ENCODE results near the gene MEI1.
"Not testable (repeated sequence)": the region's sequence is repeated elsewhere in the genome, so short reads cannot be mapped to it uniquely, and the experiment has no call there.

Gene MEI1

GRCh38 chr22:41699264-41700107 lies at the start of gene MEI1:
TSS of gene MEI1 (plus strand) at chr22:41699503. CDS start at chr22:41699539, 36 bp downstream.
- DNase-seq = no peak

DNA sequence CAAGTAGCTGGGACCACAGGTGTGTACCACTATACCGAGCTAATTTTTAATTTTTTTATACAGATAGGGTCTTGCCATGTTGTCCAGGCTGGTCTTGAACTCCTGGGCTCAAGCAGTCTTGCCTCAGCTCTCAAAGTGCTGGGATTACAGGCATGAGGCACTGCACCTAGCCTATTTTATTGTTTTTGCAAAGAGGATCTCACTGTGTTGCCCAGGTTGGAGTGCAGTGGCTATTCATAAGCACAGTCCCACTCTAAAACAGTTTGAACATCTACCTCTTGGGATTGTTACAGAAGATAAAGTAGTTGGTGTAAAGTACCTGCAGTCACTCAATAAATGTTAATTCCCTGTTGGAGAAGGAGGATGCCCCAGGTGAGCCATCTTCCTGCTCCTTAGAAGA lies 49.1 kb upstream of the MEI1 start:
- no peak for DNase-seq

DNA sequence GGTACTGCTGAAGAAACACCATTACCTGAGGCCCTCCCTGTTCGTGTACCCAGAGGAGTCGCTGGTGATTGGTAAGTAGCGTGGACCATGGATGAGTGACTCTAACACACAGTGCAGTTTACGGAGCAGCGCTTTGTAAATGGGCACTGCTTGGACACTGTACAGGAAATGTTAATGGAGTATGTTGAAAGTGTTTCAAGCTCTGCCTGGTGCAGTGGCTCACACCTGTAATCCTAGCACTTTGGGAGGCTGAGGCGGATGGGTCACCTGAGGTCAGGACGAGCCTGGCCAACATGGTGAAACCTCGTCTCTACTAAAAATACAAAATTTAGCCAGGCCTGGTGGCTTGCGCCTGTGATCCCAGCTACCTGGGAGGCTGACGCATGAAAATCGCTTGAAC lies 48.5 kb upstream of the MEI1 start:
- no peak for DNase-seq

DNA sequence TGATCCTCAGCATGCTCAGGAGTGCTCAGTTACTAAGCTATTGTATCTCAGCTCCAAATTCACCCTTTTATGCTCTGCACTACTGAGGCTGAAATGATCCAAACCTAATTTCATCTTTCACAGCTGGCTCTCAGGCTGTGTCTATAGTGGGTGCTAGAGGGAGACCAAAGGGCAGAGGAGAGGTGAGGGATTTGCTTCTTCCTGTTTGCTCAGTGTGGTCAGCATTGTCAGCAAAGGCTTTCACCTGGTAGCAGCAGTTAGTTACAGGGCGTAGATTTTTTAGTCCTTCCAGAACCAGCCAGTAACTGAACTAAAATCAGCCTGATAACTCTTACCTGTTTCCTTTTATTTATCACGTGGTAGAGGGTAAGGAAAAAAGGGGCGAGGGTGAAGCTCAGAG lies 45.0 kb upstream of the MEI1 start:
- no peak for DNase-seq

DNA sequence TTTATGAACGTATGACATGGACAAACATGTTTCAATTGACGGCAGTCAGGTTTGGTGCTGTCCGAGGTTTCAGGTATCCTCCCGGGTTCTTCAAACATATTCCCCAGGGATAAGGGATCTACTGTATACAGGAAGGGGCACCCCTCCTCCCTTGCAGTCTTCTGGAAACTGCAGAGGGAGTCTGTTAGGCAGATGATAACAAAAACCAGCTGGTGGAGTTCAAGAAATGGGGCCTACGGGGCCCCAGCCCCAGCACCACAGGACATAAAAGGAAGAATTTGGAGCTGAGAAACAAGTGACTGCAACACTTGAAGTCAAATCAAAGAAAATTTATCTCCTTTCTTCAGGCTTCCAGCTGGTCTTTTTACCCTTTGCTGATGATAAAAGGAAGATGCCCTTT lies 42.7 kb upstream of the MEI1 start:
- no peak for DNase-seq

DNA sequence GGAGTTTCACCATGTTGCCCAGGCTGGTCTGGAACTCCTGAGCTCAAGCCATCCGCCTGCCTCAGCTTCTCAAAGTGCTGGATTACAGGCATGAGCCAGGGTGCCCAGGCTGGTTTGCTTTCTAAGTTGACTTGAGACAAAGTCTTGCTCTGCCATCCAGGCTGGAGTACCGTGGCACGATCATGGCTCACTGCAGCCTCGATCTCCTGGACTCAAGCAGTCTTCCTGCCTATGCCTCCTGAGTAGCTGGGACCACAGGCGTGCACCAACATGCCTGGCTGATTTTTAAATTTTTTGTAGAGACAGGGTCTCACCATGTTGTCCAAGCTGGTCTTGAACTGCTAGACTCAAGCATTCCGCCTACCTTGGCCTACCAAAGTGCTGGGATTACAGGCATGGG lies 41.6 kb upstream of the MEI1 start:
- DNase-seq = no peak

GRCh38 chr22:41658869-41659268 lies 40.4 kb upstream of the MEI1 start:
- DNase-seq = no peak

- DNase-seq = no peak
Observed at GRCh38 chr22:41659941-41660340, 39.4 kb upstream of the MEI1 start.

DNA sequence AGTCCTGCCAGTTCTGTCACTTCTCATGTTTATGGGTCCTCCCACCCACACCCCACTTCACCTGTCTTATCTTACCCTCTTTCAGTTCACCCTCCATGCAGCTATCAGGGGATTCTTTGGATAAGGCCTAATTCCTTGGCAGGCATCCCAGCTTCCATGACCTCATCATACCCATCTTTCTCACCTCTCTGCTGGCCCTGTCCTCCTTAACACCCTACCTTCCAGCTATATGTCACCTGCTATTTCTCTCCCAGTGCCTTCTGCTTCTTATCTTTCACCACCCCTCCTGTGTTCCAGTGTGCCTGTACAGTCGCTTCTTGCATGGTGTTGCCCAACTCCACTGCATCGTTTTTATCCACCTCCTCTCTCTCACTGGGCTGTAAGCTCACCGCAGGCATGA lies 38.9 kb upstream of the MEI1 start:
- DNase-seq = no peak

GRCh38 chr22:41661088-41661487 lies 38.2 kb upstream of the MEI1 start:
- DNase-seq = no peak

DNA sequence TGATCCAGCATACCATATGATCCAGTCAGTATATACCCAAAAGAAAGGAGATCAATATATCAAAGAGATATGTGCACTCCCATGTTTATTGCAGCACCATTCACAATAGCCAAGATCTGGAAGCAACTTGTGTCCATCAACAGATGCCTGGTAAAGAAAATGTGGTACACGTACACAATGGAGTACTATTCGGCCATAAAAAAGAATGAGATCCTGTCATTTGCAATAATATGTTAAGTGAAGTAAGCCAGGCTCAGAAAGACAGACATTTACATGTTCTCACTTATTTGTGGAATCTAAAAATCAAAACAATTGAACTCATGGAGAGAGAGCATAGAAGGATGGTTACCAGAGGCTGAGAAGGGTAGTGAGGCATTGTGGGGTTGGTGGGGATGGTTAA lies 37.6 kb upstream of the MEI1 start:
- no peak for DNase-seq

DNA sequence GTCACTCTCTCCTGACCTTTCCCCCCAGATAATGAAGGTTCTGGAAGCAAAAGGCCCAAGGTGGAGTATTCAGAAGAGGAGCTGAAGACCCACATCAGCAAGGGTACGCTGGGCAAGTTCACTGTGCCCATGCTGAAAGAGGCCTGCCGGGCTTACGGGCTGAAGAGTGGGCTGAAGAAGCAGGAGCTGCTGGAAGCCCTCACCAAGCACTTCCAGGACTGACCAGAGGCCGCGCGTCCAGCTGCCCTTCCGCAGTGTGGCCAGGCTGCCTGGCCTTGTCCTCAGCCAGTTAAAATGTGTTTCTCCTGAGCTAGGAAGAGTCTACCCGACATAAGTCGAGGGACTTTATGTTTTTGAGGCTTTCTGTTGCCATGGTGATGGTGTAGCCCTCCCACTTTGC lies 35.7 kb upstream of the MEI1 start:
- DNase-seq = not testable (repeated sequence)

GRCh38 chr22:41664490-41664889 lies 34.8 kb upstream of the MEI1 start:
- no peak for DNase-seq

GRCh38 chr22:41664951-41665350 lies 34.4 kb upstream of the MEI1 start:
- no peak for DNase-seq

DNA sequence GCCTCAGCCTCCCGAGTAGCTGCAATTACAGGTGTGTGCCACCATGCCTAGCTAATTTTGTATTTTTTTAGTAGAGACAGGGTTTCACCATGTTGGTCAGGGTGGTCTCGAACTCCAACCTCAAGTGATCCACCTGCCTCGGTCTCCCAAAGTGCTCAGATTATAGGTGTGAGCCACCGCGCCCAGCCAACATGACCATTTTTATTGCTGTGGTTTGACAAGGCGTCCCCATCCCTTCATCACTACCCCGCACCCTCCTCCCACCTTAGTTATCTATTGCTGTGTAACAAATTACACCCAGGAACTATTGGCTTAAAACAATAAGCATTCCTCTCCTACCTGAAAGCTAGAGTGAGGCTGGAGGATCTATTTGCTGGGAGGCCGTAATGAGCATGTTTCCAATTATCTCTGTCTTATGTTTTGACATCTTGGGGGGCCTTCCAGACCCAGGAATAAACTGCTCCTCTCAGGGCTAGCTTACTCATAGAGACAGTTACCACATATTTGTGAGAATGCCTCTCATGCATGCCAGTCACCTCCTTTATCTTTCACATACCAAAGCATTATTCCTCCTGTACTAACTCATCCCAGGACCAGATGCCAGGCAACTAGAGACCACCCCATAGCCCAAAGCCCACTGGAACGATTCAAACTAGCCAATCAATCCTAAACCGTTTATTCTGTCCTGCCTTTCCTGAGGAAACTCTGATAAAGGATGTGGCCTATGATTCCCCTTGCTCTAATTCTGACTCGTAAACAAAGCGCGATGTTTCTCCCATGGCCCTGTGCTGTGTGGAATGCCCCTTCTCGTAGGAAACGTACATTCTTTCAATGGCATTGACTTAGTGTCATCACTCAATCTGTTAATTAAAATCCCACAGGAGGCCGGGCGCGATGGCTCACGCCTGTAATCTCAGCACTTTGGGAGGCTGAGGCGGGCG lies 30.1 kb upstream of the MEI1 start:
- DNase-seq = no peak

- DNase-seq = not testable (repeated sequence)
Observed at GRCh38 chr22:41672096-41672495, 27.2 kb upstream of the MEI1 start.

DNA sequence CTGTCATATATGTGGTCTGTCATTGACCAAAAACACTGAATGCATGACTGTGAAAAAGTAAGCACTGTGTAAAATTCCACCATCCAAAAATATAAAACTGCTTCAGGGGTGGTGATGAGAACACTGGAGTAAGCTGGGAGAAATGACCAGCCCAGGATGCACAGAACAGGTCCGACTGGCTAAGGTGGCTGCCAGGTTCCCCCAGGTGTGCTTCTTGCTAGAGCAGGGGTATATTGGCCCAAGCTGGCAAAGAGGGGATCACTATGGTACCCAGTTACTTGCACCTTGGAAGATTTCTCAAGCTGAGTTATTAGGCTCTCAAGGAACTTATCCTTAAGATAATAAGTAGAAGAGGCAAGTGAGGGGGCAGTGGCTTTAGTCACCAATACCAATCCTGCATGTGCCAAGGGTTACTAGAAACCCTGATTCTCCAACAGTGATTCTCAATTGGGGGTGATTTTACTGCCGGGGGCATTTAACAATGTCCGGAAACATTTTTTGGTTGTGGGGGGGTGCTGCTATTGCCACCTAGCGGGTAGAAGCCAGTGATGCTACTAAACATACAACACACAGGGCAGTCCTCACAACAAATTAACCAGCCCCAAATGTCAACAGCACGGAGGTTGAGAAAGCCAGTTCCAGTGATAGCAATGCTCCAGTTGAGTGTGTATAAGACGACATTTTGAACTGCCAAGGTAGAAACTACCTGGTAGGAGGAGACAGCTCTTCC lies 26.4 kb upstream of the MEI1 start:
- DNase-seq = no peak

DNA sequence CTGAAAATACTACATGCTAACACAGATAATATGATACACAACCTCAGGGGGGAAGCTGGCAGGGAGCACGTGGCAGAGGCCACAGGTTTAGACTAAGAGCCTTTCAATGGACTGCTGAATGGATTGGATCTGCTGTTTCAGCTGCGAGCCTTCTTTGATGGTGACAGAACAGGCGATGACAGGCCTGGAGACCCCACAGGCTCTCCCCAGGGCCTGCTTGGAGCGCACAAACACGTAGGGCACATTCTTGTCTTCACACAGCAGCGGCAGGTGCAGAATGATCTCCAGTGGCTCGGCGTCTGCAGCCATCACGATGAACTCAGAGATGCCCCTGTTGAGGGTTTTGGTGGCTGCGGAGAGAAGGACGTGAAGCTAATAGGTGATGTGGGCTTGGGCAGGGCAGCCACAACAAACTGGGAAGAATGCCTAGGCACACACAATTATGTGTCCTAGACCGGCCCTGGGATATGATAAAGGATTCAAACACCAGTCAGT lies 24.4 kb upstream of the MEI1 start:
- no peak for DNase-seq

GRCh38 chr22:41676134-41676533 lies 23.2 kb upstream of the MEI1 start:
- DNase-seq = no peak

GRCh38 chr22:41681616-41682015 lies 17.7 kb upstream of the MEI1 start:
- no peak for DNase-seq

DNA sequence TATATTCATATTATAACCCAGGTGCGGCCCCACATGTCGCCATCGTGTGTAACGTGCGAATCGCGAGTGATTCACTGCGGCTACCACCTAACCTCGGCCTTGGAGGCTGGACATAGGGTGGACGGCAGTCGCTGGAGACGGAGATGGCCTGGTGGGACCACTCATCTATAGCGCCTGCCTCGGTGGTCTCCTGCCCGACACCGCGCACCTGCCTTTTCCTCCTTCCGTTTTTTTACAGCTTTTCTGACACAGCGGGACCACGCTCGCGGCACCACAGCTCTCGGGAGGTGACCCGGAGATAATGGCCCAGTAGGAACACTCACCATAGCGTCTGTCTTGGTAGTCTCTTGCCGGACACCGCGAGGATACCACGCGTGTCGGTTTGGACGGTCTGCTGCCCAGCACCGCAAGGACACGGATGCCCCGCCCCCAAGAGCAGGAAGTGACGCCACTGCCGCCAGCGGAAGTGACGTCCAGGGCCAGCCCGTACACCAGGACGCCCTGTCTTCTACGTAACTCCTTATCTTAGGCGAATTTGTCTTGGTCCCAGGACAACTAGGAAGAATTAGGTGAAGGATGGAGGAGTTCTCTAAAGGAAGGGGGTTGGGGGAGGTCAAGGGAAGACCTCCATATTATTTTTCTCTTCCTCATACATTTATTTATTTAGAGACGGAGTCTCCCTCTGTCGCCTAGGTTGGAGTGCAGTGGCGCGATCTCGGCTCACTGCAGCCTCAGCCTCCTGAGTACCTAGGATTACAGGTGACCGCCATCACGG lies 17.1 kb upstream of the MEI1 start:
- peak; percentile 66 for DNase-seq

GRCh38 chr22:41683052-41683451 lies 16.3 kb upstream of the MEI1 start:
- no peak for DNase-seq
